GM06990 (cell line): Measurements from ENCODE around the gene AUTS2.

ENCODE experiments used
- DNase-seq: peaks from one replicate; pipeline ENCODE4 v3.0.0-alpha.2; 2011; ENCODE audit not compliant: insufficient read length; ENCODE audit errors: extremely low read depth
- H3K27me3 ChIP-seq: replicated peaks from 2 replicates; pipeline ENCODE4 v1.6.0; 2011; ENCODE audit warnings: low read length; ENCODE audit not compliant: control insufficient read depth, insufficient read depth
- H3K36me3 ChIP-seq: 2 replicates; pipeline ENCODE4 v1.5.1; 2011; ENCODE audit warnings: low read length; ENCODE audit not compliant: control insufficient read depth, insufficient read depth
- H3K4me3 ChIP-seq: replicated peaks from 2 replicates; pipeline ENCODE4 v1.5.1; 2011; ENCODE audit warnings: low read depth, mild to moderate bottlenecking, control low read depth, low read length
- TF ChIP-seq, protein P1 (sequence below): IDR thresholded peaks from 2 replicates; pipeline ENCODE4 v1.5.1; 2011; ENCODE audit warnings: low read length, control low read depth, mild to moderate bottlenecking, inconsistent platforms; ENCODE audit not compliant: insufficient read depth, poor library complexity, severe bottlenecking

The AUTS2 gene

DNA sequence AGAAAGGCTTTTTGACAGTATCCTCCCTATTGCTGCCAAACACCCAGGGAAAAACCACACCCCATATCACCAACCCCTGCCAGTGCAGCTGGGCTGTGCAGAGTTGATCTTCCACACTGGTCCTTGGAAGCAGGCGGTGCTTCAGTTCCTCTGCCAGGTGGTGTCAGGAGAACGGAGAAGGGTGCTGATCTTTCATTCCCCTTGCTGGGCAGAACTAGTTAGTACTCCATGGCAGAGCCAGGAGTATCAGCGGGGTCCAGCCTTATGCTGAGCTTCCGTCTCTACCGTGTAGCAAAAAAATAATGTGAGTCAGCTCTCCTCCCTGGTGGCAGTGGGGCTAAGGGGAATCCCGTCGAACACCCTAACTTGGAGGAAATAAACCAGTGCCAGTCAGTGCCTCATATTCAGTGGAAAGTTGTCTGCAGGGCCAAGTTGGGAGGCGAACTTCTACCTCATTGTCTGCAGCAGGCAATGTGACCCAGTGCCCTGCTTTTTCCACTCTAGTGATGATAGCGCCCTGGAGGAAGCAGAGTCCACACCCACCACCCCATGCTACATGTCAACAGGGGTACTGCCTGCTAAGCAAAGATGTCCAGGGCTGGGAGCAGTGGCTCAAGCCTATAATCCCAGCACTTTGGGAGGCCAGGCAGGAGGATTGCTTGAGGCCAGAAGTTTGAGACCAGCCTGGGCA is 175.4 kb downstream of the AUTS2 start:
- TF ChIP-seq, protein P1, sequence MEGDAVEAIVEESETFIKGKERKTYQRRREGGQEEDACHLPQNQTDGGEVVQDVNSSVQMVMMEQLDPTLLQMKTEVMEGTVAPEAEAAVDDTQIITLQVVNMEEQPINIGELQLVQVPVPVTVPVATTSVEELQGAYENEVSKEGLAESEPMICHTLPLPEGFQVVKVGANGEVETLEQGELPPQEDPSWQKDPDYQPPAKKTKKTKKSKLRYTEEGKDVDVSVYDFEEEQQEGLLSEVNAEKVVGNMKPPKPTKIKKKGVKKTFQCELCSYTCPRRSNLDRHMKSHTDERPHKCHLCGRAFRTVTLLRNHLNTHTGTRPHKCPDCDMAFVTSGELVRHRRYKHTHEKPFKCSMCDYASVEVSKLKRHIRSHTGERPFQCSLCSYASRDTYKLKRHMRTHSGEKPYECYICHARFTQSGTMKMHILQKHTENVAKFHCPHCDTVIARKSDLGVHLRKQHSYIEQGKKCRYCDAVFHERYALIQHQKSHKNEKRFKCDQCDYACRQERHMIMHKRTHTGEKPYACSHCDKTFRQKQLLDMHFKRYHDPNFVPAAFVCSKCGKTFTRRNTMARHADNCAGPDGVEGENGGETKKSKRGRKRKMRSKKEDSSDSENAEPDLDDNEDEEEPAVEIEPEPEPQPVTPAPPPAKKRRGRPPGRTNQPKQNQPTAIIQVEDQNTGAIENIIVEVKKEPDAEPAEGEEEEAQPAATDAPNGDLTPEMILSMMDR: no peak
- no peaks in the 10 kb centered on the region for H3K36me3 ChIP-seq
- no peak overlapping the region for H3K4me3 ChIP-seq
- H3K27me3 ChIP-seq: no peaks in the 10 kb centered on the region
- DNase-seq: no peak

DNA sequence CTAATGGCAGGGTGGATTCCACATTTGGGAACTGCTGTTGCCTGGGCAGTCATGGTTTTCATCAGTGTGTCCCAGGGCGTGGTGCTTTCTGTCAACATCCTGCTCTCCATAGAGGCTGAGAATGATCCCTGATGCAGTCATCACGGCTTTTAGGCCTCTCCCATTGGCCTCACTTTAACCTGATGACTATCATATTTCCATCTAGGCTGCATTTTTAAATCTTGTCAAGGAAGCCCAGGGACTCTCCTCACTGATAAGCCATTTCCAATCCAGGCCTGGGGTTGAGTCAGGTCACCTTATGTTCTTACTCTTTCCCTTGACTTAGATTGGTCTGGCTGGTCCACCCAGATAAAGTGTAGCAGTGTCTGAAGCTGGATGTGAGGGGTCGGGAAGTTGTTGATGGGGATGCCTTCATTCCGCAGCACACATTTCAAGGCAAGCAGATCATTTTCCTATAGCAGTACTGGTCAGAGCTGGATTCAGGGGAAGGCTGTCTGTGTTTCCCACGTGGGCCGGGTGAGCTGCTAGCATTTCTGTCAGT is 177.0 kb downstream of the AUTS2 start:
- no peak overlapping the region for H3K4me3 ChIP-seq
- H3K27me3 ChIP-seq: no peaks in the 10 kb centered on the region
- no peak for DNase-seq
- TF ChIP-seq, protein P1: no peak
- H3K36me3 ChIP-seq: no peaks in the 10 kb centered on the region

GRCh38 chr7:69776611-69777010 is 178.3 kb downstream of the AUTS2 start:
- H3K36me3 ChIP-seq: no peaks in the 10 kb centered on the region
- no peak for DNase-seq
- TF ChIP-seq, protein P1: no peak
- H3K4me3 ChIP-seq: no peak overlapping the region
- H3K27me3 ChIP-seq: no peaks in the 10 kb centered on the region

GRCh38 chr7:69778138-69778537 is 179.9 kb downstream of the AUTS2 start:
- Histone ChIP-seq H3K36me3 (no peaks in the 10 kb centered on the region), H3K27me3 (no peaks in the 10 kb centered on the region), H3K4me3 (no peak overlapping the region)
- no peak for DNase-seq
- TF ChIP-seq, protein P1: no peak

DNA sequence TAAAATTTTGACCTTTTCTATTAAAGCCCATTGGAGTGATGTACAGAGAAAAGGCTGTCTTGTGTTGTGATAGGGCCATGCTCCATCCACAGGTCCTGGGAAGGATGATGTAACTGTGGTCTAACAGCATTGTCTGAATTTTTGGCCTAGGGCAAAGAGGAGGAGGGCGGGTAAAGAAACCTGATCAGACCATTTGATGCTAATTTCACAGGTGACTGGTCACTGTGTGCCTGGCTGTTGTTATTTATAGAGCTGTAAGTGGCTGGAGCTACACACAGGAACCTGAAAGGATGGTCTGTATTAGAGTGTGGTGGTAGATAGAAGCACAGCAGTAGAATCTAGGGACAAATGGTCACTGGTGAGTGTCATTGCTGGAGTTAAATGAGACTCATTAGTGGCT is 182.1 kb downstream of the AUTS2 start:
- Histone ChIP-seq H3K4me3 (no peak overlapping the region), H3K27me3 (no peaks in the 10 kb centered on the region), H3K36me3 (no peaks in the 10 kb centered on the region)
- TF ChIP-seq, protein P1: no peak
- DNase-seq: no peak
